ENCODE measurements around the gene C16orf96. TPM values are rescaled to one million over a fixed set of nuclear protein-coding genes. Genes with fewer than 3 reads are reported as not detected.

C16orf96 gene
- total and polyA plus RNA-seq, 2 experiments from 2014 or later: 0.37 to 2.2 TPM

- TF ChIP-seq ZNF462 (CRISPR knock-in tag; IDR thresholded peaks at IDR 0.05) (no peak), ZNF114 (CRISPR knock-in tag; IDR thresholded peaks at IDR 0.05) (no peak), CREB1 (CRISPR knock-in tag; IDR thresholded peaks at IDR 0.05; ENCODE audit: low read depth) (no peak)
- TF ChIP-seq, protein P1, sequence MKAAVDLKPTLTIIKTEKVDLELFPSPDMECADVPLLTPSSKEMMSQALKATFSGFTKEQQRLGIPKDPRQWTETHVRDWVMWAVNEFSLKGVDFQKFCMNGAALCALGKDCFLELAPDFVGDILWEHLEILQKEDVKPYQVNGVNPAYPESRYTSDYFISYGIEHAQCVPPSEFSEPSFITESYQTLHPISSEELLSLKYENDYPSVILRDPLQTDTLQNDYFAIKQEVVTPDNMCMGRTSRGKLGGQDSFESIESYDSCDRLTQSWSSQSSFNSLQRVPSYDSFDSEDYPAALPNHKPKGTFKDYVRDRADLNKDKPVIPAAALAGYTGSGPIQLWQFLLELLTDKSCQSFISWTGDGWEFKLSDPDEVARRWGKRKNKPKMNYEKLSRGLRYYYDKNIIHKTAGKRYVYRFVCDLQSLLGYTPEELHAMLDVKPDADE (IDR thresholded peaks at IDR 0.05): no peak
These were observed 52.5 kb downstream of the C16orf96 start (continued) for GRCh38 chr16:4608704-4608980.

- H3K9me3 Mint-ChIP-seq: no peaks in the 10 kb centered on the region
- Histone ChIP-seq H3K27me3 (ENCODE audit: insufficient read depth) (no peaks in the 10 kb centered on the region), H3K36me3 (ENCODE audit: insufficient read depth) (no peaks in the 10 kb centered on the region), H3K79me2 (replicated peaks; ENCODE audit: insufficient read depth) (peaks cover 42% of the 10 kb centered on the region), H3K9me2 (ENCODE audit: insufficient read depth) (no peaks in the 10 kb centered on the region), H3F3A (replicated peaks; ENCODE audit: low read depth) (peaks cover 12% of the 10 kb centered on the region), H4K20me1 (replicated peaks; ENCODE audit: insufficient read depth) (peaks cover 7% of the 10 kb centered on the region), H3K4me3 (no peak overlapping the region), H2AFZ (no peak overlapping the region), H3K4me1 (ENCODE audit: insufficient read depth) (peaks cover 22% of the 10 kb centered on the region), H3K27ac (ENCODE audit: low read depth) (no peak overlapping the region), H3K4me2 (no peak overlapping the region)
- ATAC-seq (no peak), DNase-seq (ENCODE audit: low spot score) (no peak)
- H3K36me3 Mint-ChIP-seq (ENCODE audit: low read depth): peaks cover 12% of the 10 kb centered on the region
- peaks cover 16% of the 10 kb centered on the region for H3K4me1 Mint-ChIP-seq
- no peak overlapping the region for H3K4me3 Mint-ChIP-seq
- H3K27ac Mint-ChIP-seq: no peak overlapping the region
- TF ChIP-seq STAT1 (IDR thresholded peaks at IDR 0.05; ENCODE audit: unreplicated experiment) (no peak), CREB1 (CRISPR knock-in tag; IDR thresholded peaks at IDR 0.05; ENCODE audit: low read depth) (no peak), POLR2AphosphoS5 (IDR thresholded peaks at IDR 0.05; ENCODE audit: low read depth) (no peak), EZH2 (IDR thresholded peaks at IDR 0.05; ENCODE audit: low read depth, unreplicated experiment) (no peak), REST (IDR thresholded peaks at IDR 0.05; ENCODE audit: unreplicated experiment) (no peak), JUNB (IDR thresholded peaks at IDR 0.05; ENCODE audit: unreplicated experiment) (no peak), ZNF331 (CRISPR knock-in tag; IDR thresholded peaks at IDR 0.05; ENCODE audit: low read depth) (no peak), NANOG (IDR thresholded peaks at IDR 0.05; ENCODE audit: borderline replicate concordance) (no peak), EZH2phosphoT487 (IDR thresholded peaks at IDR 0.05; ENCODE audit: unreplicated experiment) (no peak)
- TF ChIP-seq, protein P2, sequence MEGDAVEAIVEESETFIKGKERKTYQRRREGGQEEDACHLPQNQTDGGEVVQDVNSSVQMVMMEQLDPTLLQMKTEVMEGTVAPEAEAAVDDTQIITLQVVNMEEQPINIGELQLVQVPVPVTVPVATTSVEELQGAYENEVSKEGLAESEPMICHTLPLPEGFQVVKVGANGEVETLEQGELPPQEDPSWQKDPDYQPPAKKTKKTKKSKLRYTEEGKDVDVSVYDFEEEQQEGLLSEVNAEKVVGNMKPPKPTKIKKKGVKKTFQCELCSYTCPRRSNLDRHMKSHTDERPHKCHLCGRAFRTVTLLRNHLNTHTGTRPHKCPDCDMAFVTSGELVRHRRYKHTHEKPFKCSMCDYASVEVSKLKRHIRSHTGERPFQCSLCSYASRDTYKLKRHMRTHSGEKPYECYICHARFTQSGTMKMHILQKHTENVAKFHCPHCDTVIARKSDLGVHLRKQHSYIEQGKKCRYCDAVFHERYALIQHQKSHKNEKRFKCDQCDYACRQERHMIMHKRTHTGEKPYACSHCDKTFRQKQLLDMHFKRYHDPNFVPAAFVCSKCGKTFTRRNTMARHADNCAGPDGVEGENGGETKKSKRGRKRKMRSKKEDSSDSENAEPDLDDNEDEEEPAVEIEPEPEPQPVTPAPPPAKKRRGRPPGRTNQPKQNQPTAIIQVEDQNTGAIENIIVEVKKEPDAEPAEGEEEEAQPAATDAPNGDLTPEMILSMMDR (conservative IDR thresholded peaks at IDR 0.05; ENCODE audit: low read depth in 2 of 2): no peak
- H3K27me3 Mint-ChIP-seq (ENCODE audit: insufficient read depth, low read depth, poor library complexity): peaks cover 20% of the 10 kb centered on the region
These were observed 53.3 kb downstream of the C16orf96 start for GRCh38 chr16:4609200-4610010.

Measured in GM23338 (cell line).